Liver (tissue), 9 donors: ENCODE results near the gene UCK2. TPM values are rescaled to one million over a fixed set of nuclear protein-coding genes. Genes with fewer than 3 reads are reported as not detected.

Experiments
- DNase-seq: peaks from one replicate; pipeline ENCODE4 v3.0.0-alpha.2; 2017; ENCODE audit warnings: low spot score
- H3K27ac ChIP-seq, 2 donors: one replicate each; pipeline ENCODE4 v1.7.0; 2013; ENCODE audit warnings: inconsistent platforms in 2 of 2, low read length in 2 of 2, control low read depth in 1 of 2, low read depth in 1 of 2, mild to moderate bottlenecking in 1 of 2
- H3K27me3 ChIP-seq, 4 donors: one replicate each; pipeline versions ENCODE4 v1.6.1 to v1.7.0; 2013; ENCODE audit warnings: low read length in 3 of 4, inconsistent platforms in 1 of 4, mild to moderate bottlenecking in 1 of 4, moderate library complexity in 1 of 4; ENCODE audit not compliant: control insufficient read depth in 4 of 4, insufficient read depth in 4 of 4
- H3K36me3 ChIP-seq, 4 donors: one replicate each; pipeline versions ENCODE4 v1.6.1 to v1.7.0; 2013; ENCODE audit warnings: low read length in 3 of 4, mild to moderate bottlenecking in 3 of 4, low read depth in 1 of 4, moderate library complexity in 1 of 4; ENCODE audit not compliant: control insufficient read depth in 4 of 4, insufficient read depth in 3 of 4
- H3K4me1 ChIP-seq, 4 donors: one replicate each; pipeline versions ENCODE4 v1.6.1 to v1.7.0; 2013; ENCODE audit warnings: low read length in 3 of 4, mild to moderate bottlenecking in 3 of 4, moderate library complexity in 1 of 4; ENCODE audit not compliant: control insufficient read depth in 4 of 4, insufficient read depth in 4 of 4
- H3K4me3 ChIP-seq, 3 donors: one replicate each; pipeline versions ENCODE4 v1.6.1 to v1.7.0; 2013; ENCODE audit warnings: low read length in 3 of 3, control low read depth in 1 of 3, low read depth in 1 of 3, mild to moderate bottlenecking in 1 of 3
- H3K9ac ChIP-seq, 2 donors: one replicate each; pipeline ENCODE4 v1.7.0; 2013; ENCODE audit warnings: low read length in 2 of 2, mild to moderate bottlenecking in 2 of 2, moderate library complexity in 2 of 2, control low read depth in 1 of 2, low read depth in 1 of 2
- H3K9me3 ChIP-seq, 4 donors: one replicate each; pipeline versions ENCODE4 v1.6.1 to v1.7.0; 2013; ENCODE audit warnings: low read length in 3 of 4; ENCODE audit not compliant: control insufficient read depth in 4 of 4
- ATF3 ChIP-seq: IDR thresholded peaks from 2 replicates; pipeline ENCODE4 v1.6.1; 2016; ENCODE audit warnings: antibody characterized with exemption
- FOXA1 ChIP-seq: IDR thresholded peaks from 2 replicates; pipeline ENCODE4 v1.6.1; 2016; ENCODE audit warnings: antibody characterized with exemption
- GABPA ChIP-seq, 2 donors: IDR thresholded peaks in 1 of 2; conservative IDR thresholded peaks in 1 of 2; 2 replicates each; pipeline ENCODE4 v1.6.1; 2016; ENCODE audit warnings: antibody characterized with exemption in 2 of 2, mild to moderate bottlenecking in 1 of 2, moderate library complexity in 1 of 2
- HNF4A ChIP-seq, 2 donors: conservative IDR thresholded peaks; 2 replicates each; pipeline ENCODE4 v1.6.1; 2016; ENCODE audit warnings: antibody characterized with exemption in 2 of 2, mild to moderate bottlenecking in 2 of 2
- HNF4G ChIP-seq: IDR thresholded peaks from 2 replicates; pipeline ENCODE4 v1.6.1; 2016; ENCODE audit warnings: antibody characterized with exemption
- JUND ChIP-seq, 2 donors: IDR thresholded peaks; 2 replicates each; pipeline ENCODE4 v1.6.1; 2016; ENCODE audit warnings: antibody characterized with exemption in 2 of 2
- MAX ChIP-seq: IDR thresholded peaks from 2 replicates; pipeline ENCODE4 v1.6.1; 2016; ENCODE audit warnings: antibody characterized with exemption
- RAD21 ChIP-seq, 2 donors: IDR thresholded peaks; 2 replicates each; pipeline ENCODE4 v1.6.1; 2016; ENCODE audit warnings: antibody characterized with exemption in 2 of 2, mild to moderate bottlenecking in 2 of 2
- SP1 ChIP-seq: IDR thresholded peaks from 2 replicates; pipeline ENCODE4 v1.6.1; 2018; ENCODE audit warnings: antibody characterized with exemption, mild to moderate bottlenecking
- TAF1 ChIP-seq: conservative IDR thresholded peaks from 2 replicates; pipeline ENCODE4 v1.6.1; 2016; ENCODE audit warnings: antibody characterized with exemption, mild to moderate bottlenecking
- YY1 ChIP-seq: IDR thresholded peaks from 2 replicates; pipeline ENCODE4 v1.6.1; 2016; ENCODE audit warnings: antibody characterized with exemption, mild to moderate bottlenecking
- WGBS: extraction: QIAGEN DNeasy Blood & Tissue Kit; methylation state at CpG from one replicate; pipeline ENCODE4 v1.1.7; 2013; 5-methylcytosine and 5-hydroxymethylcytosine counted together
- polyA plus RNA-seq, 2 donors: library from polyadenylated mRNA; stranded (reverse) in 1 of 2; unstranded in 1 of 2; fragments of 200-250 nt in 1 of 2; fragments of >200 nt in 1 of 2; fragmentation: Nextera tagmentation in 1 of 2; extraction: Ambion mirVana in 1 of 2; gene quantifications; one replicate each; pipeline versions ENCODE4 v1.2.1 to v1.2.3, GENCODE V29; 2013 to 2015
- total RNA-seq, 2 donors: library from RNA; depleted of rRNA; stranded (reverse); fragments of >200 nt; gene quantifications; one replicate each; pipeline ENCODE4 v1.2.3, GENCODE V29; 2014
- TF ChIP-seq, protein P1 (sequence below): IDR thresholded peaks from 2 replicates; pipeline ENCODE4 v1.6.1; 2016; ENCODE audit warnings: antibody characterized with exemption, mild to moderate bottlenecking
- TF ChIP-seq, protein P2 (sequence below): fragments of 150-350 bp; IDR thresholded peaks from 2 replicates; pipeline ENCODE4 v1.5.1; 2017; ENCODE audit warnings: improper control_type of control experiment, low read depth, low read length; ENCODE audit not compliant: missing input control
- TF ChIP-seq, protein P3 (sequence below): IDR thresholded peaks from 2 replicates; pipeline ENCODE4 v1.6.1; 2016; ENCODE audit warnings: antibody characterized with exemption
- donor health status: healthy.
- donor health status: healthy.
- donor health status: healthy.
- donor health status: healthy.
- donor health status: healthy.

UCK2 gene
- total and polyA plus RNA-seq, 4 donors, result 8.9 to 25.5 (median 17.3) TPM

DNA sequence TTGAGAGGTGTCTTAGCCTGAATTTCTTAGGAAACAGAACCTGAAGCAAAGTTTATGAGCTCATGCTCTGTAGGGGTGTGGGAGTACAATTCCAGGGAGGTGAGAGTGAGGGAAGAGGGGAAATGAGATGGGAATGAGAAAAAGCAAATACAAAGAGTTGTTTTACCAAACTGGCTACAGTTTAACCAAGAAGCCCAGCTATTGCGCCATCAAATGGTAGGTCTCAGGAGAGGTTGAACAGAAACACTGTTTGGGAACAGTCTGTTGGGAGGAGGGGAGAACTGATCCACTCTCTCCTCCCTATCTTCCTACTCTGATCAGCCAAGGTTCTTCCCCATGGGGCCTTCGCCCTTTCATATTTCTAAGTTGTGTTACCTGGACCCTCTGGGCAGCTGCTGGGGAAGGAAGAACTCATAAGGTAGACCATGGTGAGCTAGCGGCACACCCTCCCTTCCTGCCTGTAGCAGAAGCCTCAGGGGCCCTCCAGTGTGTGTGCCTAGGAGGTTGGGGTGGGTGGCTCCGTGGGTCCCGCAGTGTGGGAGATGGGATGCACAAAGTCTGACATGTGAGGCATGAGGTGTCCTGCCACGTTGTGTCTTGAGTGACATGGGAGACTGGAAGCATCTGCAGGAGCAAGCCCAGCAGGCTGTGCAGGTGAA is 120.5 kb downstream of the UCK2 start (continued):
- TF ChIP-seq MAX (no peak), YY1 (no peak), GABPA (IDR thresholded peaks at IDR 0.05 in 1 of 2, conservative IDR thresholded peaks at IDR 0.05 in 1 of 2) (no peak), HNF4G (no peak), RAD21 (IDR thresholded peaks at IDR 0.05) (no peak), TAF1 (no peak), JUND (IDR thresholded peaks at IDR 0.05) (no peak)

- Histone ChIP-seq H3K9ac (no peak overlapping the region), H3K36me3 (no peaks in the 10 kb centered on the region), H3K4me3 (no peak overlapping the region), H3K27ac (no peak overlapping the region), H3K9me3 (no peaks in the 10 kb centered on the region), H3K4me1 (no peaks in the 10 kb centered on the region), H3K27me3 (no peaks in the 10 kb centered on the region)
- 72% methylated on average over 6 of the region's 6 CpGs for WGBS
- DNase-seq, result peak; percentile 43
- no peak for TF ChIP-seq JUND (IDR thresholded peaks at IDR 0.05)
- TF ChIP-seq, protein P1, sequence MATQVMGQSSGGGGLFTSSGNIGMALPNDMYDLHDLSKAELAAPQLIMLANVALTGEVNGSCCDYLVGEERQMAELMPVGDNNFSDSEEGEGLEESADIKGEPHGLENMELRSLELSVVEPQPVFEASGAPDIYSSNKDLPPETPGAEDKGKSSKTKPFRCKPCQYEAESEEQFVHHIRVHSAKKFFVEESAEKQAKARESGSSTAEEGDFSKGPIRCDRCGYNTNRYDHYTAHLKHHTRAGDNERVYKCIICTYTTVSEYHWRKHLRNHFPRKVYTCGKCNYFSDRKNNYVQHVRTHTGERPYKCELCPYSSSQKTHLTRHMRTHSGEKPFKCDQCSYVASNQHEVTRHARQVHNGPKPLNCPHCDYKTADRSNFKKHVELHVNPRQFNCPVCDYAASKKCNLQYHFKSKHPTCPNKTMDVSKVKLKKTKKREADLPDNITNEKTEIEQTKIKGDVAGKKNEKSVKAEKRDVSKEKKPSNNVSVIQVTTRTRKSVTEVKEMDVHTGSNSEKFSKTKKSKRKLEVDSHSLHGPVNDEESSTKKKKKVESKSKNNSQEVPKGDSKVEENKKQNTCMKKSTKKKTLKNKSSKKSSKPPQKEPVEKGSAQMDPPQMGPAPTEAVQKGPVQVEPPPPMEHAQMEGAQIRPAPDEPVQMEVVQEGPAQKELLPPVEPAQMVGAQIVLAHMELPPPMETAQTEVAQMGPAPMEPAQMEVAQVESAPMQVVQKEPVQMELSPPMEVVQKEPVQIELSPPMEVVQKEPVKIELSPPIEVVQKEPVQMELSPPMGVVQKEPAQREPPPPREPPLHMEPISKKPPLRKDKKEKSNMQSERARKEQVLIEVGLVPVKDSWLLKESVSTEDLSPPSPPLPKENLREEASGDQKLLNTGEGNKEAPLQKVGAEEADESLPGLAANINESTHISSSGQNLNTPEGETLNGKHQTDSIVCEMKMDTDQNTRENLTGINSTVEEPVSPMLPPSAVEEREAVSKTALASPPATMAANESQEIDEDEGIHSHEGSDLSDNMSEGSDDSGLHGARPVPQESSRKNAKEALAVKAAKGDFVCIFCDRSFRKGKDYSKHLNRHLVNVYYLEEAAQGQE, result peak; percentile 96
Observed at GRCh38 chr1:165949335-165950130, 122.1 kb downstream of the UCK2 start.

GRCh38 chr1:165954940-165955339 is 127.5 kb downstream of the UCK2 start:
- no peak overlapping the region for H3K9ac ChIP-seq
- H3K4me1 ChIP-seq, result no peaks in the 10 kb centered on the region
- no peak overlapping the region for H3K27ac ChIP-seq
- TF ChIP-seq GABPA (IDR thresholded peaks at IDR 0.05 in 1 of 2, conservative IDR thresholded peaks at IDR 0.05 in 1 of 2), result no peak
- no peak for TF ChIP-seq YY1
- TF ChIP-seq HNF4A (conservative IDR thresholded peaks at IDR 0.05), result no peak
- WGBS, result 47% methylated on average over 2 of the region's 2 CpGs
- no peak overlapping the region for H3K4me3 ChIP-seq
- DNase-seq, result no peak
- no peaks in the 10 kb centered on the region for H3K9me3 ChIP-seq
- no peaks in the 10 kb centered on the region for H3K27me3 ChIP-seq
- no peaks in the 10 kb centered on the region for H3K36me3 ChIP-seq

- no peaks in the 10 kb centered on the region for H3K36me3 ChIP-seq
- no peaks in the 10 kb centered on the region for H3K27me3 ChIP-seq
- no peak overlapping the region for H3K9ac ChIP-seq
- no peaks in the 10 kb centered on the region for H3K4me1 ChIP-seq
- H3K27ac ChIP-seq, result no peak overlapping the region
- H3K4me3 ChIP-seq, result no peak overlapping the region
- no peaks in the 10 kb centered on the region for H3K9me3 ChIP-seq
- DNase-seq, result no peak
- TF ChIP-seq RAD21 (IDR thresholded peaks at IDR 0.05), result no peak
- TF ChIP-seq, protein P2, sequence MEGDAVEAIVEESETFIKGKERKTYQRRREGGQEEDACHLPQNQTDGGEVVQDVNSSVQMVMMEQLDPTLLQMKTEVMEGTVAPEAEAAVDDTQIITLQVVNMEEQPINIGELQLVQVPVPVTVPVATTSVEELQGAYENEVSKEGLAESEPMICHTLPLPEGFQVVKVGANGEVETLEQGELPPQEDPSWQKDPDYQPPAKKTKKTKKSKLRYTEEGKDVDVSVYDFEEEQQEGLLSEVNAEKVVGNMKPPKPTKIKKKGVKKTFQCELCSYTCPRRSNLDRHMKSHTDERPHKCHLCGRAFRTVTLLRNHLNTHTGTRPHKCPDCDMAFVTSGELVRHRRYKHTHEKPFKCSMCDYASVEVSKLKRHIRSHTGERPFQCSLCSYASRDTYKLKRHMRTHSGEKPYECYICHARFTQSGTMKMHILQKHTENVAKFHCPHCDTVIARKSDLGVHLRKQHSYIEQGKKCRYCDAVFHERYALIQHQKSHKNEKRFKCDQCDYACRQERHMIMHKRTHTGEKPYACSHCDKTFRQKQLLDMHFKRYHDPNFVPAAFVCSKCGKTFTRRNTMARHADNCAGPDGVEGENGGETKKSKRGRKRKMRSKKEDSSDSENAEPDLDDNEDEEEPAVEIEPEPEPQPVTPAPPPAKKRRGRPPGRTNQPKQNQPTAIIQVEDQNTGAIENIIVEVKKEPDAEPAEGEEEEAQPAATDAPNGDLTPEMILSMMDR, result no peak
- no peak for TF ChIP-seq SP1
- TF ChIP-seq, protein P3, sequence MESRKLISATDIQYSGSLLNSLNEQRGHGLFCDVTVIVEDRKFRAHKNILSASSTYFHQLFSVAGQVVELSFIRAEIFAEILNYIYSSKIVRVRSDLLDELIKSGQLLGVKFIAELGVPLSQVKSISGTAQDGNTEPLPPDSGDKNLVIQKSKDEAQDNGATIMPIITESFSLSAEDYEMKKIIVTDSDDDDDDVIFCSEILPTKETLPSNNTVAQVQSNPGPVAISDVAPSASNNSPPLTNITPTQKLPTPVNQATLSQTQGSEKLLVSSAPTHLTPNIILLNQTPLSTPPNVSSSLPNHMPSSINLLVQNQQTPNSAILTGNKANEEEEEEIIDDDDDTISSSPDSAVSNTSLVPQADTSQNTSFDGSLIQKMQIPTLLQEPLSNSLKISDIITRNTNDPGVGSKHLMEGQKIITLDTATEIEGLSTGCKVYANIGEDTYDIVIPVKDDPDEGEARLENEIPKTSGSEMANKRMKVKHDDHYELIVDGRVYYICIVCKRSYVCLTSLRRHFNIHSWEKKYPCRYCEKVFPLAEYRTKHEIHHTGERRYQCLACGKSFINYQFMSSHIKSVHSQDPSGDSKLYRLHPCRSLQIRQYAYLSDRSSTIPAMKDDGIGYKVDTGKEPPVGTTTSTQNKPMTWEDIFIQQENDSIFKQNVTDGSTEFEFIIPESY, result no peak
- no peak for TF ChIP-seq MAX
- no peak for TF ChIP-seq HNF4G
- no peak for TF ChIP-seq HNF4A (conservative IDR thresholded peaks at IDR 0.05)
- TF ChIP-seq FOXA1, result no peak
- no peak for TF ChIP-seq ATF3
Observed at GRCh38 chr1:165958306-165958705, 130.9 kb downstream of the UCK2 start.
